ENCODE data around the gene WEE1.
"Not testable (repeated sequence)": the region's sequence is repeated elsewhere in the genome, so short reads cannot be mapped to it uniquely, and the experiment has no call there.

The WEE1 gene

GRCh38 chr11:9573052-9573774, at the start of gene WEE1:
WEE1 (plus strand) TSS chr11:9573670; CDS start chr11:9573934, 264 bp downstream.
- peak; percentile 93 for DNase-seq

- DNase-seq, result no peak
Observed at GRCh38 chr11:9524001-9524400, 49.5 kb upstream of the WEE1 start.

GRCh38 chr11:9525116-9525515, 48.4 kb upstream of the WEE1 start:
- DNase-seq, result no peak

GRCh38 chr11:9527481-9528135, 45.9 kb upstream of the WEE1 start:
- no peak for DNase-seq

GRCh38 chr11:9528136-9528501, 45.4 kb upstream of the WEE1 start:
- DNase-seq, result no peak

GRCh38 chr11:9528573-9529333, 44.7 kb upstream of the WEE1 start:
- DNase-seq, result no peak

- DNase-seq, result no peak
Observed at GRCh38 chr11:9529334-9529650, 44.2 kb upstream of the WEE1 start.

- DNase-seq, result no peak
Observed at GRCh38 chr11:9530020-9530621, 43.3 kb upstream of the WEE1 start.

GRCh38 chr11:9530901-9531625, 42.4 kb upstream of the WEE1 start:
- DNase-seq, result no peak

- no peak for DNase-seq
Observed at GRCh38 chr11:9533058-9533457, 40.4 kb upstream of the WEE1 start.

- DNase-seq, result no peak
Observed at GRCh38 chr11:9533736-9534473, 39.6 kb upstream of the WEE1 start.

- DNase-seq, result no peak
Observed at GRCh38 chr11:9535189-9535781, 38.2 kb upstream of the WEE1 start.

- DNase-seq, result no peak
Observed at GRCh38 chr11:9538548-9538947, 34.9 kb upstream of the WEE1 start.

- not testable (repeated sequence) for DNase-seq
Observed at GRCh38 chr11:9549216-9549615, 24.3 kb upstream of the WEE1 start.

- DNase-seq, result no peak
Observed at GRCh38 chr11:9550191-9550628, 23.3 kb upstream of the WEE1 start.

GRCh38 chr11:9561279-9561982, 12.0 kb upstream of the WEE1 start:
- DNase-seq, result no peak

- no peak for DNase-seq
Observed at GRCh38 chr11:9562716-9563115, 10.8 kb upstream of the WEE1 start.

GRCh38 chr11:9563196-9563730, 10.2 kb upstream of the WEE1 start:
- no peak for DNase-seq

- DNase-seq, result peak; percentile 32
Observed at GRCh38 chr11:9565822-9566560, 7.5 kb upstream of the WEE1 start.

- DNase-seq, result no peak
Observed at GRCh38 chr11:9566561-9567063, 6.9 kb upstream of the WEE1 start.

Measured in NCI-H1417 treated with DMSO at 0.1 percent for 48 hours (cell line).